ENCODE results near the gene KDM4C.
A peak's percentile ranks its signal among the peaks of the same experiment; 100 is the strongest.

Gene KDM4C

GRCh38 chr9:7045361-7045760 lies 287.6 kb downstream of the KDM4C start:
- H3K4me3 ChIP-seq (replicated peaks in 1 of 2; ENCODE audit: low read depth in 2 of 2, low read length in 2 of 2): no peak overlapping the region
- no peak for TF ChIP-seq CTCF (IDR thresholded peaks at IDR 0.05; ENCODE audit: low read depth, low read length)
- DNase-seq (ENCODE audit: low read depth in 2 of 2): peak in 1 of 2 donors; percentile 32

GRCh38 chr9:7051711-7052110 lies 293.9 kb downstream of the KDM4C start:
- TF ChIP-seq CTCF (IDR thresholded peaks at IDR 0.05; ENCODE audit: low read depth, low read length): no peak
- no peak overlapping the region for H3K4me3 ChIP-seq (replicated peaks in 1 of 2; ENCODE audit: low read depth in 2 of 2, low read length in 2 of 2)
- no peak for DNase-seq (ENCODE audit: low read depth in 2 of 2)

GRCh38 chr9:7053903-7054302 lies 296.1 kb downstream of the KDM4C start:
- TF ChIP-seq CTCF (IDR thresholded peaks at IDR 0.05; ENCODE audit: low read depth, low read length): no peak
- H3K4me3 ChIP-seq (replicated peaks in 1 of 2; ENCODE audit: low read depth in 2 of 2, low read length in 2 of 2): no peak overlapping the region
- no peak for DNase-seq (ENCODE audit: low read depth in 2 of 2)

DNA sequence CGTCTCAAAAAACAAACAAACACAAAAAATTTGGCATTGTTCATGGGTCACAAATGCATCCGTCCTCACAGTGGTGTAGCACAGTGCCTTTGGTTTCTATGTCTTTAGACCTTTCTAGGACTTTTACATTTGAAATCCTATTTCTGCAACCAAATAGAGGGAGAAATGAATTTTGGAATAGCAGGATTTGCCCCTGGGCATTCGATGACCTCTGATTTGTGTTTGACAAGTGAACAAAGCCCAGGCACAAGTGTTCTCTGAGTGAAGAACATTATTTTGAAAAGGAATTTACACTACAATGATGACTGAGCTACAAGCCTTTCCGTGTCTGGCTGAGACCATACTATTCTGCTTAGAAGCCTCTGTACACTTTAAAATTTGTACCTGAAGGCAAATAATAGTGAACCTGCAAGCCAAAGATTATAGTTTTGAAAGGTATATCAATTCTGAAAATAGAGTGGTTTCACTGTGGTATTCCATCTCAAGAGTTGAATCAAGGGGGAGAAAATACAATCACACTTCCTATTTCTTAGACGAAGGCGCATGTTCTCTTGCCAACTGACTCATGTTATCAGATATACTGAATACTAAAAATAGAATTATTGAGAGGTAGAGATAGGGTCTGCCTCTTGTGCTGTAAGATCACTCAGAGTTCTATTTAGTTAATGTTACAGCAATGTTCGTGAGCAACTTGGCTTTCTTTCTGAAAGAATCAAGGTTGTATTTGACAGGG lies 297.6 kb downstream of the KDM4C start:
- no peak overlapping the region for H3K4me3 ChIP-seq (replicated peaks in 1 of 2; ENCODE audit: low read depth in 2 of 2, low read length in 2 of 2)
- TF ChIP-seq CTCF (IDR thresholded peaks at IDR 0.05; ENCODE audit: low read depth, low read length): no peak
- no peak for DNase-seq (ENCODE audit: low read depth in 2 of 2)

DNA sequence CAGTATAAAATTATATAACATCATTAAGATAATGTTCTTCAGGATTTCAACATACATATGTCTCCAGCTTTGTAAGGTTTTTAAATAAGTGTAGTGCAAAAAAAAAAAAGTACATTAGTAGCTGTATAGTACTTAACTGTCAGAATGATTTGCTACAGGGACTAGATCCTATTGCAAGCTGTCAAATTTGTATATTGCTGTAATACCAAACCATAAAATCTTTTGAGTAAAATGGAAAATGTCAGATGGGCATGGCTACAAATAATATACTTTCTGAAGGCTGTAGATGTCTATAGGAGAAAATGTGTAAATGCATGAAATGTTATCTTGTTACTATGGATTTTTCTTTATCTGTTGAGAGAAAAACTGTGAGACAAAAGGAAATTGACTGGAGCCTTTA lies 298.5 kb downstream of the KDM4C start:
- H3K4me3 ChIP-seq (replicated peaks in 1 of 2; ENCODE audit: low read depth in 2 of 2, low read length in 2 of 2): no peak overlapping the region
- no peak for TF ChIP-seq CTCF (IDR thresholded peaks at IDR 0.05; ENCODE audit: low read depth, low read length)
- DNase-seq (ENCODE audit: low read depth in 2 of 2): no peak

GRCh38 chr9:7058473-7058872 lies 300.7 kb downstream of the KDM4C start:
- TF ChIP-seq CTCF (IDR thresholded peaks at IDR 0.05; ENCODE audit: low read depth, low read length): no peak
- no peak for DNase-seq (ENCODE audit: low read depth in 2 of 2)

DNA sequence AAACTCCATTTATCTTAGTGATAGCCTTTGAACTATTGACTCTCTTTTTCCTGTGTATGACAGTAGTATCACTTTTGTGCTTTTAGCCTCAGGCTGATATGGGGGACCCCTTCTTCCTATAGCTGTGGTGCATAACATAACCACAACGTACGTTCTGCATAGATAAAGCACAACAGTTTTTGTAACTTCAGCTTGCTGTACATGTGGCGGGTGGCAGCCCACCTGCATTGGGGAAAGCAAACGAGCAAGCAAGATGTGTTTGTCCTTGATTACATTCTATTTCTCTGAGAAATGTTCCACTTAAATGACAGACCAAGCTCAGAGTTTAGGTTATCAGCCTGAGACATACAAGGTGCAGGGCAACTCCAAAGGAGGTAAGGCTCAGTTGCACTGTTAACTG lies 309.4 kb downstream of the KDM4C start:
- H3K4me3 ChIP-seq (replicated peaks in 1 of 2; ENCODE audit: low read depth in 2 of 2, low read length in 2 of 2): no peak overlapping the region
- TF ChIP-seq CTCF (IDR thresholded peaks at IDR 0.05; ENCODE audit: low read depth, low read length): no peak
- no peak for DNase-seq (ENCODE audit: low read depth in 2 of 2)

More at GRCh38 chr9:7058473-7058872, 300.7 kb downstream of the KDM4C start:
- no peak overlapping the region for H3K4me3 ChIP-seq (replicated peaks in 1 of 2; ENCODE audit: low read depth in 2 of 2, low read length in 2 of 2)
